Erythroblast (primary cell): ENCODE results near the gene RHOT2.

Experiments
- GATA1 ChIP-seq: IDR thresholded peaks from 2 replicates; pipeline ENCODE4 v1.6.1; 2011; ENCODE audit warnings: low read depth, mild to moderate bottlenecking, control low read depth, low read length, moderate library complexity
- POLR2A ChIP-seq: IDR thresholded peaks from 2 replicates; pipeline ENCODE4 v1.6.1; 2011; ENCODE audit warnings: mild to moderate bottlenecking, low read length

GRCh38 chr16:694863-695354 lies 27.0 kb downstream of the RHOT2 start:
- TF ChIP-seq POLR2A = no peak
- no peak for TF ChIP-seq GATA1
